Measurements from ENCODE around the gene CACNA1G. TPM values are rescaled to one million over a fixed set of nuclear protein-coding genes. Genes with fewer than 3 reads are reported as not detected.

Gene CACNA1G
- under 1 TPM; 0.03 to 0.06 TPM for total RNA-seq
- long read RNA-seq: 0 reads

DNA sequence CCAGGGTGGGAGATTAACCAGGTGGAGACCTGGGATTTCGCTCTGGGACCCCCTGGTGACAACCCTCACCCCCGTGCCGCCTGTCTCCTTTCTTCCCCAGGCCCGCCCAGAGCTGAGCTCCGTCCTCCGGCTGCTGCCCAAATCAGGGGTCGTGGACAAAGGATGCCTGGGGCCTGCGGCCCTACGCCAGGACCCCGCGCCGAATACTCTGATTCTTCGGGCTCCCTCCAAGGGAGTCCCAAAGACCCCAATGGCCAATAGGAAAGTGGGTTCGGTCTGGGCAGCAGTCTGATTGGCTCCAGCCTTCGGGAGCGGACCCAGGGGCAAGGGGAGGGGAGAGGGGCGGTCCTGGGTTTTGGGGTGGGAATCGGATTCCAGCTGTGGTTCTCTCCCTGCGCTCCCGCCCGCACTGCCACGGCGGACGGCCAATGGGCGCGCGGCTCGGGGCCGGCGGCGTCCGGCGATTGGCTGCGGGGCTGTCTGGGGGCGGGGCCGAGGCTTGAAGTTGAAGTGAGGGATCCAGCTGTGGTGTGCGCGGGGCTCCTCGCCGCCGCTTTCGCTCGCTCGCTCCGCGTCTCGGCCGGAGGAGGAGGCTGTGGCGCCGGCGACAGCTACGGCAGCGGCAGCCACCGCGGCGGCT, at the start of gene CACNA1G:
TSS of gene CACNA1G (plus strand) at position 531 of the 640 bp plus-strand sequence. CDS start 745 bp downstream, outside the sequence.
- intact Hi-C loops (cut with DNase I, micrococcal nuclease): no loop called here
- DNase-seq (peak; percentile 84 to 91), ATAC-seq (peak; percentile 91)

DNA sequence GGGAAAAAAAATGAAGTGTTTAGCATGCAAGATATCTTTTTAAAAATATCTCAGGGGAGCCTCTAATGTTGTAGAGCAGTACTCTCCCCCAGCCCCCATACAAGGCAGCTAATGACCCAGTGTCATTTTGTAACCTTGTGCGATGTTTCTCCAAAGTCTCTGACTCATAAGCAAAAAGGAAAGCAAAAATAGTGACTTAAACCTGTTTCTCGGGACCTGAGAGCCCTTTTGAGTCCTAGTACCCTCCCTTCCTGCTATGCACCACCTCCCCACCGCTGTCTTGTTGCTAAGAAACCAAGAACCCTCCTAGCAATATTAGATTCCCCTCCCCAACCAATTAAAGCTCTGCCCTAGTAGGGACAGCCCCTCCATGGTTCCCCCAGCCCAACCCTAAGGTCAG, 49.5 kb upstream of the CACNA1G start:
- no peak for ATAC-seq
- intact Hi-C loops (cut with DNase I, micrococcal nuclease): no loop called here

DNA sequence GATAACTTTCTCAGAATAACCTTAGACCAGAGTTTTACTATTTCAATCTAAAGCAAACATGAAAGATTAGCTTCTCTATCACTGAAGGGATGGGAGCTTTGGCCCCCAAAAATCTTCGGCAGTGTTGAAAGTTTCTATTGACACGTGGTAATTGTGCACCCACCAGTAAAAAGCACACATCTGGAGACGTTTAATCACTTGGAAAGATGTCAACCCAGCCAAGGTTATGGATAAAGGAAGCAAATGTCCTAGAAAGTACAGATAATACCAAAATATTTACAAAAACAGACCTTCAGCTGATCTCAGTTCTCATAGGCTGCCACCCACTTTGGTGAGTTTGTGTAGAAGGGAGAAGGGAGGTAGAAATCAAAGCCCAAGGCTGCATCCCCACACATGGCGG, 47.0 kb upstream of the CACNA1G start:
- intact Hi-C loops (cut with DNase I, micrococcal nuclease): no loop called here
- no peak for DNase-seq
- no peak for ATAC-seq

More for the DNA sequence above, 49.5 kb upstream of the CACNA1G start:
- no peak for DNase-seq

DNA sequence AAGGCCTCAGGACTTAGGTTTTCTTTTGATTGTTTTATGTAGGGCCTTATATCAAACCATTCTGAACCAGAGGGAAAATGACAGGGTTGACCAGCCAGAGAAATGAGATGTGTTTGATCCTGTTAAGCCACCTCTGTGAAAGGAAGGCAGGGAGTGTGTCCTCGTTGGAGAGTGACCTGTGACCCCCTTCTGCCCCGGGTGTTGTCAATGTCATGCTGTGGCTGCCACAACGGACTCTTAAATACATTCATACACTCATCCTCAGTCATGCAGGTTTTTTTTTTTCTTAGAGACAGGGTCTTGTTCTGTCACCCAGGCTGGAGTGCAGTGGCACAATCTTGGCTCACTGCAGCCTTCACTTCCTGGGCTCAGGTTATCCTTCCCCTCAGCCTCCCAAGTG, 46.1 kb upstream of the CACNA1G start:
- intact Hi-C loops (cut with DNase I, micrococcal nuclease): no loop called here
- DNase-seq (no peak), ATAC-seq (no peak)

DNA sequence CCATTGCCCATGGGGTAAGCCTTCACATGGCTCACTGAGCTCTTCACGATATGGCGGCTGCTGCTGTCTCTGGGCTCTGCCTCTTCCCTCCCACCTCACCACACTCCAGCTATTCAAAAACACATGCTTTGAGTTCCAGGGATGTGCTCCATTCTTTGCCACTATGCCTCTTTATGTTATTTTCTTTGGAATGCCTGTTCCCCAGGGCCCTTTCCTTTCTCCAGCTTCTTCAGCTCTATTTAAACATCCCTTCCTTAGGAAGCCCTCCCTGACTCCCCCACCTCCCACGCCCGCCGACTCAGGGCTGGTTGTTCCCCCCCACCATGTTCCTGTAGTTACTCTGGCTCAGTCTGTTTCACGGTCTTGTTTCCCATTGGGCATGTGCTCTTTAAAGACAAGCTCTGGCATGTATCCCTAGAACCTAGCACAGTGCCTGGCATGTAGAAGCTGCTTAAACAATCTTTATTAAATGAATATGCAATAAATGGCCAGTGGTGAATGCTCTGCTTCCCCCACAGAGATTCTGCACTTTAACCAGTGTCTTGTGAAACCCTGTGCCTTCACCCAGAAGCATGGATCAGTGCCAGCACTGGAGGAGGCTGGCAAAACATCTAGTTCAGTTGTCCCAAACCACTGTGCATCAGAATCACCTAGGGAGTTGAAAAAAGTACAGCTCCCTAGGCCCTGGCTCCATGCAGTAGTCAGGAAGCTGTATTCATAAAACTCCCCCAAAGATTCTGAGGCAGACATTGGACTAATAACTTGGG, 45.4 kb upstream of the CACNA1G start:
- DNase-seq: no peak
- no peak for ATAC-seq

DNA sequence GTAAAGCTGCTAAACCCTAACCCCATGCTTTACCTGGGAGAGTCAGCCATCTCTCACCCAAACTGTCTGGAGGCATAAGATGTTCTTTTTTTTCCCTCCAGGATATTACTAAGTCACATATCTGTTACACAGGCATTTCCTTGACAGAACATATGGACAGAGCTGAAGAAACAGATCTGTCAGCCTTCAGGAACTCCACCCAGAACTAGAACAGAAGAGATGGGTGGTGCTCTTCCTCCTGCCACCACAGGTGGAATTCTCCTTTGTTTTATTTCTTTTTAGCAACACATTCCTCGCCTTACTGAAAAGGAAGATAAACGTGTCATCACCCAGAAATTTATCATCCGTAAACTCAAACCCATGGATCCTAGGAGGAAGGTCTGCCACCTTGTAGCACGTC, 43.5 kb upstream of the CACNA1G start:
- intact Hi-C loops (cut with DNase I, micrococcal nuclease): no loop called here
- peak; percentile 63 for ATAC-seq
- DNase-seq: no peak

More for the DNA sequence above, 45.4 kb upstream of the CACNA1G start:
- intact Hi-C loops (cut with DNase I, micrococcal nuclease): no loop called here

DNA sequence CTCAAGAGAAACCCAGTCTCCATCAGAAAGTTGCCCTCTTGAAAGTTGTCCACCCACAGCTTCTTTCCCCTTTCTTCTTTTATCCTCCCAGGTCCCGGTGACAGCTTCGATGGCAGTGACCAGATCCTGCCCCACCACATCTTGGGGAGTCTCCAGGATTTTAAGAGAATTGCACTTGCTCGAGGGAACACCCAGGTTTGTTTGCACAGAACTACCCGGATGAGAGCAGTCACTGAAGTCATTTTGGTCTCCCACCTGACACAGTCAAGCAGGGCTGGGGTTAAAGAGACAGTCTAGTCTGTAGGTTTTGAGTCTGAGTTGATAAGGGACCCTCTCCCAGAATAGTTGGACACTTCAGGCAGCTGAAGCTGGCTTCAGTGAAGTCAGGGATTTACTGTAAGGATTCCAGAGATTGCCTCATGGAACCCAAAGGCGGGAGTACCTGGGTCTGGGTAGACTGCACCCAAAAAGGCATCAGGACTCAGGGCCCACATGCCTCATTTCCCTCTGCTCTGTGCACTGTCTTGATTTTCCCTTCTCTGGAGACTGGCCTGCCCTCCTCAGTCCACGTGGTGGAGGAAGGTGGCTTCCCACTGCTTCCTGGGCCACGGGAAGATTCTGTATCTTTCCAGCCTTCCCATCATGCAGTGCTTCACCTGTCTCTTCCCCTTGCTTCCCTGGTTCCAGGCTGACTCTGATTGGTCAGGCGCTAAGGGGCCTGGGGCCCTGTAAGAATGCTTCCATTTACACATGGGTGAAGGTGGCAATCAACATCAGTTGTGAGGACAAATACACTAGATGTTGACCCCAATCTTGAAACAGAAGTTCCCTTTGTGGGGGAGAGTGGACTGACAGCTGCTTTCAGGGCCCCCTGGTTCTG, 42.8 kb upstream of the CACNA1G start:
- ATAC-seq: peak; percentile 66
- DNase-seq: no peak
- intact Hi-C loops (cut with DNase I, micrococcal nuclease): no loop called here

DNA sequence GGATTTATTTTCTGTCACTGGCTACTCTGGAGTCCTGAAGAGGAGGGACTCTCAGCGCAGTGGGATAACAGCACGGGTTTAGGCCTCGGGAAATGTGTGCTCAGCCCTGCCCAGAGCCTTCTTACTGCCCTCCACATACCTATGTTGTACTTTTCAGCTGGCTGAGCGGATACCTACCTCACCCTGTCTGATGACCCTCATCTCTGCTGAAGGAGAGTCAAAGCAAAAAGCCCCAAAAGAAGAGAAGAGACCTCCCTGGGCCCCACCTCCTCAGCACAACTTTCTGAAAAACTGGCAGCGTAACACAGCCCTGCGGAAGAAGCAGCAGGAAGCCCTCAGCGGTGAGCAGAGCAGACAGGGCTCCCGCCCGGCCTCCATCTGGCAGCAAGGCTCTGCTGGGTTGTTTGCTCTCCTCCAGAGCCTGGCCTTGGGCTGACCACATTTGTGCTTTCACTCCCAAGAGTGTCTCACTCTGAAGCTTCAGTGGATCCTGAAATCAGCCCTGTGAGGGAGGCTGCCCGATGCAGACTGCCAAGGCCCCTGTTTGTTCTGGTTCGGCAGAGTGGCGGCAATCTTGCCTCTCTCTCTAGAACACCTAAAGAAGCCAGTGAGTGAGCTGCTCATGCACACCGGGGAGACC, 42.0 kb upstream of the CACNA1G start:
- intact Hi-C loops (cut with DNase I, micrococcal nuclease): no loop called here
- no peak for DNase-seq
- peak; percentile 60 for ATAC-seq

DNA sequence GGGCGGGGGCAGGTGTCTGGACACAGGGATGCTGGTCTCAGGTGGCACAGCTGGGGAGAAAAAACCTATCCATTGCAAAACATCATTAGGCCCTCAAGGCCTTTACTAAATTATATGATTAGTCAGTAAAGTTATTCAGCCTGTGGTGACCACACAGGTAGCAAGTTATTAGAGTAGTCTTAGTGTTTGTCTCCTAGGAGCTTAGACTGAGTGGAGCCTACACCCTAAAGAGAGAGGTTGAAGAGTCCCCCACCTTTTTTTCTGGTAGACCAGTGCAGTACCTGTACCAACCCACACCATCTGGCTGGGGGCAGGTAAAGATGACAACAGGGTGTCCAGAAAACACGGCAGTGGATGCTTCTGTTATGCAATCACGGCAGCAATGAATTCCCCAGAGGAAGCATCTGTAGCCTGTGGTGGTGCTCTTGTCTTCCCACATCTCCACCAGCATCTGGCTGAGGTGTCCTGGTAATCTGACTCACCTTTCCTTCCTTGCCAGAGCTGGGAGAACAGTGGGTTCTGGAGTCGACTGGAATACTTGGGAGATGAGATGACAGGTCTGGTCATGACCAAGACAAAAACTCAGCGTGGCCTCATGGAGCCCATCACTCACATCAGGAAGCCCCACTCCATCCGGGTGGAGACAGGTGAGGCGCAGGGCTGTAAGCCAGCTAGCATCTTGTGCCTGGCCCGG, 41.2 kb upstream of the CACNA1G start:
- intact Hi-C loops (cut with DNase I, micrococcal nuclease): no loop called here
- ATAC-seq: no peak
- no peak for DNase-seq

DNA sequence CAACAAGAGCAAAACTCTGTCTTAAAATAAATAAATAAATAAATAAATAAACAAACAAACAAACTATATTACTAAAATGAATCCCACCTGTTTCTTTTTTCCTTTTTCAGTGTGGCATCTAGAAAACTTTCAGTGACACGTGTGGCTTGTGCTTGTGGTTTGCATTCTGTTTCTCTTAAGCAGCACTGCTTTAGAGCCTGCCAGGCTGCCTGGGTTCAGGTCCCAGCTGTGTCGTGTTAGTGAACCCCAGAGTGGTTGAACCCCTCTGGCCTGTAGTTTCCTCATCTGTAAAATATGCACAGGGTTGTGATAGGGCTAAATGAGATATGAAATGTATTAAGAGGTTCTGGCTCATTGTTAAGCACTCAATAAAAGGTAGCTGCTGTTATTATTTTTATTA, 40.0 kb upstream of the CACNA1G start:
- DNase-seq (no peak), ATAC-seq (no peak)
- intact Hi-C loops (cut with DNase I, micrococcal nuclease): no loop called here

DNA sequence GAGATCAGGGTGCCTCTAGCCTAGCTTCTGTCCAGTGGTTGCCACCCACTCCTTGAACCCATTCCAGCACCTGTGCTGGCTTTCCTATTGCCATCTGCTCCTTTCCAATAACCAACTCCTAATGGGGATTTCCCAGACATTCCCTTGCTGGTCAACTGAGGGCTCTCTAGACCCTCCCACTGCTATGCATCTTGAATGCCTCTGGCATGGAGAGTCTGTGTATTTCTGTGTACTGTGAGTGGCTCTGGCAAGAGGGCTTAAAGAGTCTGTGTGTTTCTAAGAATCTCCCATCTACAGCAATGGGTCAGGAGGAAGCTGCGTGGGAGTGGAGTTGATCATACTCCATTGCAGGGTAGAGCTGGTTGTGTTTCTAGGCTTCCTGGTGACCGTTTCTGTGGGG, 39.0 kb upstream of the CACNA1G start:
- intact Hi-C loops (cut with DNase I, micrococcal nuclease): no loop called here
- DNase-seq: no peak
- ATAC-seq: no peak

DNA sequence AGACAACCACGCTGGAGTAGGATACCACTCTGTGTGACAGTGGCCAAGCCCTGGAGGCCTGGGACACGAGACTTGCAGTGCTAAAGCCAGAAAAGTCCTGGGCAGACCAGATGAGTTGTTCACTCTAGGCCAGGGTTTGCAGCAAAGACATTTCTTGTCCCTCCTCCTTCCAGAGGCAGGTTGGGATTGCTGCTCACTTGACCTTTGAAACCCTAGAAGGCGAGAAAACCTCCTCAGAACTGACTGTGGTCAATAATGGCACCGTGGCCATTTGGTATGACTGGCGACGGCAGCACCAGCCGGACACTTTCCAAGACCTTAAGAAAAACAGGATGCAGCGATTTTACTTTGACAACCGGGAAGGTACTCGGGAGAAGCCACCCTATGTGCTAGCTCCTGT, 37.7 kb upstream of the CACNA1G start:
- DNase-seq (no peak), ATAC-seq (no peak)
- intact Hi-C loops (cut with DNase I, micrococcal nuclease): no loop called here

DNA sequence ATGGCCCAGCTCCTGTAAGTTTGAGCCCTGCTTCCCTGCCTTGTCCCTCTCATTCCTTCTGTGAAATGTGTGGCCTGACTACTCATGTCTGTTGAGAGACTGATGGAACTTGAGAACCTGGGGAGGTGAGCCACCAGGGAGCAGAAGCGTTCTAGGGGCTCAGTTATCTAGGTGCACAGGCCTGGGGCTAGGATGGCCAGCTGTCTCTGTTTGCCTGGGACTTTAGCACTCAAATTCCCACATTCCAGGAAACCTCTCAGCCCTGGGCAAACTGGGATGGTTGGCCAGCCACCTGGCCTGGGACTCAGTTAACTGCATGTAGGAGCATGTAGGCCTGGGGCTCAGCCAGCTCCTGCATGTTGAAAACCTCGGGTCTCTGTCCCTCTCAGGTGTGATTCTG, 37.3 kb upstream of the CACNA1G start:
- DNase-seq: no peak
- intact Hi-C loops (cut with DNase I, micrococcal nuclease): no loop called here

DNA sequence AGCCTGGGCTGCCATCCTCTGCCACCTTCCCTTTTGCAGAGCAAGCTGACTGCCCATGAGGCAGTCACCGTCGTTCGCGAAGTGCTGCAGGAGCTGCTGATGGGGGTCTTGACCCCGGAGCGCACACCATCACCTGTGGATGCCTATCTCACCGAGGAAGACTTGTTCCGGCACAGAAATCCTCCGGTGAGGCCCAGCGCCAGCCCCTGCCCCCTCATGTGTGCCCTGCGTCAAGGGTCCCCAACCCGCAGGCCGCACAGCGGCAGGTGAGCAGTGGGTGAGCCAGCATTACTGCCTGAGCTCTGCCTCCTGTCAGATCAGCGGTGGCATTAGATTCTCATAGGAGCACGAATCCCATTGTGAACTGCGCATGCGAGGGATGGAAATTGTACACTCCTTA, 35.7 kb upstream of the CACNA1G start:
- intact Hi-C loops (cut with DNase I, micrococcal nuclease): no loop called here
- no peak for DNase-seq
- ATAC-seq: no peak

More for the DNA sequence above, 37.3 kb upstream of the CACNA1G start:
- ATAC-seq: no peak

DNA sequence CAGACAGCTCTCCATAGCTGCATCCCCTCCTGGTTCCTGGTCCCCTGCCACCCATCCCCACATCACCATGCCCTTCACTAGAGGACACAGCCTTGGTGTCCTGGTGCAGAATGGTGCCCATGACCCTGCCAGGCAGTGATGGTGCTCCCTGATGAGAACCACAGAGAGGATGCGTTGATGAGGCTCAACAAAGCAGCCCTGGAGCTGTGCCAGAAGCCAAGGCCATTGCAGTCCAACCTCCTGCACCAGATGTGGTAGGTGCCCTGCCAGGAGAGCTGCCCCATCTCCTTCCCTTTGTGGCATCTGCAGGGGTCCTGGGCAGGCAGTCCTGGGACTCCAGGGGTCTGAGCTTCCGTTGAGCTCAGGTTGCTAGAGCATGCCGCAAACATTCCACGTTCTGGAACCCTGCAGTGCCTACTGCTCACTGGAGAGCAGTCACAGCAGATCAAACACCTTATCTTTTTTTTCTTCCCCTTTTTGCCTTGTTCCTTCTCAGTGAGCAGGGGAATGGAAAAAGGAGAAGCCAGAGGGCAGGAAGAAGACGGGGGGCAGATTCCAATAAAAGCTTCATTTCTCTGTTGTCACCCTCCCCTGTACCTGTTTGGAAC, 33.3 kb upstream of the CACNA1G start:
- DNase-seq (no peak), ATAC-seq (no peak)
- intact Hi-C loops (cut with DNase I, micrococcal nuclease): no loop called here

DNA sequence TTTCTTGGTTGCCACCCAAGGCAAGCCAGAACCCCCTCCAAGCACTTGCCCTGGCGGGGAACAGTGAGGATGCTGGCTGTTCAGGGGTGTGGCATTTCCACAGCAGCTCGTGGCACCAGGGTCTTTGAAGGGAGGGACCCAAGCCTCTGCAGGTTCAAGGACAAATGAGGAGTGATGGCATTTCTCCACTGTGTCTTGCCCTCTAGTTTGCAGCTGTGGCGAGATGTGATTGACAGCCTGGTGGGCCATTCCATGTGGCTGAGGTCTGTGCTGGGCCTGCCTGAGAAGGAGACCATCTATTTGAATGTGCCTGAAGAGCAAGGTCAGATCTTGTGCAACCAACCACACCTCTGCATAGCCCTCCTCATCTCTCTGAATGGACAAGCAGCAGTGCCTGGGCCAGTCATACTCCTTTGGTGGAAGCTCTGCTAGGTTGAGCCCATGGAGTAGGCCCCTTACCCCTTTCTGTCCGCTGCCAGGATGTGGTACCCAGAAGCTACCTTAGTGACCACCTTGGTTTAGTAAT, 32.5 kb upstream of the CACNA1G start:
- intact Hi-C loops (cut with DNase I, micrococcal nuclease): no loop called here
- no peak for ATAC-seq

DNA sequence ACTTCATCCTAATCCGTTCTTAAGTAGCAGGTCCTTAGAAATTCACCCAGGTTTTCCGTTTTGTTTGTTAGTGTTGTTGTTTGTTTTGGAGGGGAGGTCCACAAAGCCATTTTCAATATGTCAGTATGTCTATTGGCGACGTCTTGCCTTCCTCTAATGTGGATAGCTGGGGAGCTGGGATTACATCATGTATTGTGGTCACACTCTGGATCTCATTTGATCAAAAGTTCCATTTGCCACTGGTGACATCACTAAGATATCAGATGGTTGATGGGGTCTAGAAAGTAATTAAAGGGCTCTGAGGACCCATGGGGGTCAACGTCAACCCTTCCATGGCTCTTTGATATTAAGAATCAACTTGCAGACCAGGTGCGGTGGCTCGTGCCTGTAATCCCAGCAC, 30.7 kb upstream of the CACNA1G start:
- no peak for ATAC-seq
- intact Hi-C loops (cut with DNase I, micrococcal nuclease): no loop called here
- no peak for DNase-seq

More for the DNA sequence above, 32.5 kb upstream of the CACNA1G start:
- DNase-seq: no peak

DNA sequence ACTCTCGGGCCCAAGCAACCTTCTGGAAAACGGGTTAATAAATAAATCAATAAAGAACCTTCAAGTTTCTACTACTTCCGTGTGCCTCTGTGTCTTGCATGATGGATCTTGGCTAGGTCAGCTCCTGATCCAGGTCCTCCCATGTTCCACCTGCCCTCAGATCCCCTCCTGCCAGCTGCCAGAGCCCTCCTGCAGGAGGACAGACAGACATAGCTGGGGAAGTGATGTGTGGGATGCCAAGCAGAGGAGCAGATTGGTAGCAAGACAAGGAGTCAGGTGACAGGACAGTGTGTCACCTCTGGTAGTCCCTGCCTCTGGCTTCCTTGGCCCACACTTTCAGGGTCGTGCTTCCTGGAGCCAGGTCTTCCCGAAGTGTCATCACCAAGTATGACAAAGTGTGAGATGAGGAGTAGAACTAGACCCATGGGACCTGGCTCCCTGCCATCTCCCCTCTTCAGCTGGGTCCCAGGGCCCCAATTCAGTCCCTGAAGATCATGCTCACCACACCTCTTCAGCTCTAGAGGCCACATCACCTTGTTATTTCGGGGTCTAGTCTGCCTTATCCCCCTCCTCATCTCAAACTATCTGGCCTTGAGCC, 29.0 kb upstream of the CACNA1G start:
- DNase-seq: no peak
- intact Hi-C loops (cut with DNase I, micrococcal nuclease): no loop called here
- ATAC-seq: no peak
